Measurements from ENCODE around the gene ANOS1.

Gene ANOS1

GRCh38 chrX:8717354-8717753 is 14.6 kb downstream of the ANOS1 start:
- no peak for DNase-seq

DNA sequence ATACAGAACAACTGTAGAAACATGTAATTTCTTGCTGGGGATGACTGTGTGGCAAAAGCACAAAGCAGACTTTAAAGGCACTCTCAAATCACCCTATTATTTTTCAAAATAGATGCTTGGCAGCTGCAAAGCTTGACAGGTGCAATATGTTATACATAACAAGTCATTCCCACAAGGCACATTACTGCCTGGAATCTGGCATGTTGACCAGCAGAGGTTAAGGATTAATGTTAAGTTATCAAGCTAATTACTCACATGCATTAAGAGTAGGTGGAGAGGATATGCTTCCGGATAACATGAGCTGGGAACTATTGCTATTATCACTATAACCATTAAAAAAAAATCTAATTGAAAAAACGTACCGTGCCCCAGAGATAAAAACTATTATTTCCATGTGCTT is 17.8 kb downstream of the ANOS1 start:
- DNase-seq, result no peak

GRCh38 chrX:8711401-8711800 is 20.5 kb downstream of the ANOS1 start:
- DNase-seq, result no peak

DNA sequence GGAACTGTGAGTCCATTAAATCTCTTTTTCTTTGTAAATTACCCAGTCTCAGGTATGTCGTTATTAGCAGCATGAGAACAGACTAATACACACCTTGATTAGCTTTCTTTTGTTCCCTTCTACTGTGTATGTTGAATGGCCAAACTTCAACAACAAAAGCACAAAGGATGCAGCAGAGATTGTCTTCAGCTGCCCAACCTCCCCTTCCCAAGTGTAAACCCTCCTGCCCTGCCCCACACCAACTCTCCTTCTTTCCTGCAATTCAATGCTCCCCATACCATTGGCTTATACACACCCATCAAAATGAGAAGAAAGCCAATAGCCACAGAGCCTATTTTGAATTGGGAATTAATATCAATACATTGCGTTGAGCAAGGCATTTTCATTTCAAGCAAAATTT is 27.8 kb downstream of the ANOS1 start:
- DNase-seq, result no peak

- DNase-seq, result no peak
Measured at GRCh38 chrX:8692871-8693270, 39.1 kb downstream of the ANOS1 start.

- DNase-seq, result no peak
Measured at GRCh38 chrX:8689473-8689872, 42.5 kb downstream of the ANOS1 start.

DNA sequence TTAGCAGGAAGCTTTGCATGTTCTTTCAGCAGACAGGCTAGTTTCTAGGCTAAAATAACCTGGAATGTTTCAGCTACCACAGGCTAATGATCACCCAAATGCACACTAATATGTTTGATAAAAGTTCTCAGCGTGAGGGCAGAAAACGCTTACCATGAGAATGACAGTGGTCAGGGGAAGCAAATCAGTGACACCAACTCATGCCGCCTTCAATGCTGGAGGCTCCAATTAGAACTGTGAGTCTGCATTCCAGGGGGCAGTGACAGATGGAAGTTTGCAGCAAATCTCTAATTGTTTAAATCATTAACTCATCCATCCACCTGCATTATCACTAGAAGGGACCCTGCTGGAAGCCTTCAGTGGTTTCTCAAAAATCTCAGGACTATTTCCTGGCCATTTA is 43.2 kb downstream of the ANOS1 start:
- no peak for DNase-seq

- DNase-seq, result no peak
Measured at GRCh38 chrX:8684201-8684965, 47.6 kb downstream of the ANOS1 start.

DNA sequence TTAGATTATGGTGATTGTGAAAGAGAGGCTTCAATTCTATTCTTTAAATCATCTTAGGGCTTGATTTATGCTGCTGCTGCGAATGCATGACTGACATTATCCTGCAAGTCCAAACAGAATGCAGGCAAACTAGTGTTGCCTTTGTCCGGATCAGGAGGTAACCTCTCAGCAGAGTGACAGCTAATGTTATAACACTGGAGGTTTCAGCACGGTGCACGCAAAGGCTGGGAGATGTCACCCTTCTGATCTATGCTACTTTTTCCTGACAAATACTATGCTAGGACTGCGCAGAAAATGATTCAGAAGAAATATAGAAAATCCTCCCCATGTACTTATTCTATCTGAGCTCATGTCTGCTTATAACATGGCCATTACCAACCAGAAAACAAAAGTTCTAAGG is 48.2 kb downstream of the ANOS1 start:
- no peak for DNase-seq

DNA sequence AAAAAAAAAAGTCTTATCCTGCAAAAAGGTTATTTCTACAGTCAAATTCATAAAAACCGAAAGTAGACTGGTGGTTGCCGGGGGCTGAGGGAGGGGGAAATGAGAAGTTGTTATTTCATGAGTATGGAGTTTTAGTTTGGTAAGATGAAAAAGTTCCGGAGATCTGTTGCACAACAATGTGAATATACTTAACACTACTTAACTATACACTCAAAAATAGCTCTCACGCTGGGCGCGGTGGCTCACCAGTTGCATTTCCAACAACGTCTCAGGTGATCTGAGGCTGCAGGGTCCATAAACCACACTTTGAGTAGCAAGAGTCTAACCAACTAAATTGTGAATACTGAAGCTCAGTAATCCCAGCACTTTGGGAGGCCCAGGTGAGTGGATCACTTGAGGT is 52.4 kb downstream of the ANOS1 start:
- DNase-seq, result no peak

DNA sequence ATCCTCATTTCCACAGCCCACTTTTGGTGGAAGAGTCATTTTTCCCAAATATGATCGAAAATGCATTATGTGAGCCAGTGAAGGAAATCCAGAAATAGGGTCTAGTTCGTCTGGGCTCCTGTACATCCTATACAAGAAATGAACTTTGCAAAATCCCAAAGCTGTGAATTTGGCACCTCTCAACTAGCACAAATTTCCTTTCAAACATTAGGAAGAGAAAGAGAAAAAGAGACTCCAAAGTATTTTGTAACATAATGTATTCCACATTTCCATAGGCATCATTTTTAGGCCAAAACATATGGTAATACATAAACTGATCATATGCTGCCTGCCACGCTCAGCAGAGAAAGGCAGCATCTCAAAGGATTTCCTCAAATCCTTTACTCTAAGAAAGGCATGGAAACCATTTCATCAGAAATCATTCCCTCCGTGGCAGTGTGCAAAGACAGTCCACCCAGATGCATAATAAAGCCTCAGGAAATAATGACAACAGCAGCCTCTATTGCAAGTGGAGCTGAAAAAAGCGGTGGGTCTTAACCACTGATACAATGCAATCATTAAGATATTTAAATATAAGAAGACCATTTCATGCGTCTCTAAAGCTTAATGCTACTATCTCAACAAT is 56.8 kb downstream of the ANOS1 start:
- no peak for DNase-seq

GRCh38 chrX:8673201-8673600 is 58.7 kb downstream of the ANOS1 start:
- no peak for DNase-seq

DNA sequence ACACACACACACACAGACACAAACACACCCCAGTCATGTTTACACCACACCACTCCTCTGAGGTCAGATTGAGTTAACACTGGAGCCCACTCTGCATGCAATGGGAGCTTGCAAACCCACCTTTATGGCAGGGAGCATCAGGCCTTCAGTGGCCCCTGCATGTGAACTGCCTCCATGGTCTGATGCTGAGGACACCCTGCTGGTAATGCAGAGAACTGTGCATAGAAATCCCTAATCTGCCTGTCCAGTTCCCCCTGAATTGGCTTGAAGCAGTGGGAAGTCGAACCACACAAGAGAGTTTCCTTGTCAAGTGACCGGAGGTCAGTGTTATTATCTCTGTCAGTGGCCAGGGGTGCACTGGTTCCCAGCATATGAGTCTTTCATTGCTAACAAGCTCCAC is 59.8 kb downstream of the ANOS1 start:
- DNase-seq, result no peak

DNA sequence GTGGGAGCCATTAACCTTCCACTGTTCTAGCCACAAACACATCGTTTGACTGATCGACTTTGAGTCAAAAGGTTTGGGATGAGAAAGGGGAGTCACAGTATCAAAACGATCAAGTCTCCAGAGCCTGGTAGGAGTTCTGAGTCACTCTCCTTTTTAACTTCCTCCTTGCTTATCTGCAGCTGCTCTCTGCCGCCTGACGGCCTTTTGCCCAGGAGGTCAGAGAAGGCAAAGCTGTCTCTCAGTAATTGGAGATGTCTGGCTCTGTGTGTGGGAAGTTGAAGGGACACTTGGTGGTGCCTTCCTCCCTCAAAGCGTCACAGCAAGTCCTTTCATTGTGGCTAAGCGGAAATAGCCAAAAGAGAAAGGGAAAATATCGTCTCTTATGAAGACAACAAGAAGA is 63.1 kb downstream of the ANOS1 start:
- DNase-seq, result no peak

DNA sequence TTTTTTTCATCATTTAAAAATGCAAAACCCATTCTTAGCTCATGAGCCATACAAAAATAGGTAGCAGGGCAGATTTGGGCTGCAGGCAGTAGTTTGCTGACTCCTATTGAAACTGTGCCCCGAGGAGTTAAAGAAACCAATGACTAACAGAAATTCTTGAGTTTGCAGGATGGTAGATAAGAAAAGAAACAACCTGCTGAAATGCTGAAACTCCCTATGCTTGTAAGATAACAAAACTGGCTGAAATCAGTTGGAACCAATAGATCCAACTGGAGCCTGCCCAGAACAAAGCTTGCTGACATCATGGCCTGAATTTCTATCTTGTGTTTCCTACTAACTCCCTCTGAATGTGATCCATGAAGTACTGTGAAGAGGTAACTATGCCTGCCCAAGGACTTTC is 68.6 kb downstream of the ANOS1 start:
- no peak for DNase-seq

- DNase-seq, result no peak
Measured at GRCh38 chrX:8657883-8658282, 74.1 kb downstream of the ANOS1 start.

GRCh38 chrX:8653956-8654355 is 78.0 kb downstream of the ANOS1 start:
- no peak for DNase-seq

DNA sequence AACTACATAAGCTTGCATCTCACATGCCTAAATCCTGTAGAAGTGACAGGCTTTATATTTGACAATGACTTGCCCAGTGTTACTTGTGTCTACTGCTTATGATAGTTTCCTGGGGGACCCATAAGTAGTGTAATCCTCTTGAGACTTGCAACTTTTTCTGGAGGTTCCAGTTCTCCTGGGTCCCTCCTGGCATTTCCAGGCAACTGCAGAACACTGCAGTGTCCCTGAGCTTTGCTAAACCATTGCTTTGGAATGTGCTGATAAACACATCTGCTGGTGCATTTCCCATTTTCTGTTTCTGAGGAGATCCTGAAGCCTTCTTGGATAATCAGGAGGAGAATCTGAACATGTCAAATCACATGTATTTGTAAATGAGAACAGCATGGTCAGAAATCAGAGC is 82.0 kb downstream of the ANOS1 start:
- DNase-seq, result no peak

DNA sequence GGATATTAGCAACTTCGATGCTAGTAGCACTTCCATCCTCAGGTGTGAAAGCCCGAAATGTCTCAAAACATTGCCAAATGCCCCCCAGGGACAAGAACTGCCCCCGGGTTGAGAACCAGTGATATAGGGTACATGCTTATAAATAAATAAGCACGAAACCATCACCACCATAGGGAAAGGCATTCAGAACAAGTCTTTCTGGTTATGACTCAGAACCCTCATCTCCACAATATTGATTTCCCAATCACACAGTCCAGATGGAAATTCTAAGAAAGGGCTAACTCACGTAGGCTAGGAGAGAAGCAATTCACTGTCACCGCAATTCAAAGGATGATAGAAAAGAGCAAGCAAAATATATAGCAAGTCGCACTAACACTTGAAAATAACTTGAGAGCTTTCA is 84.8 kb downstream of the ANOS1 start:
- DNase-seq, result no peak

GRCh38 chrX:8639949-8640475 is 91.9 kb downstream of the ANOS1 start:
- DNase-seq, result no peak

GRCh38 chrX:8636497-8636896 is 95.4 kb downstream of the ANOS1 start:
- no peak for DNase-seq

- no peak for DNase-seq
Measured at GRCh38 chrX:8635812-8636211, 96.1 kb downstream of the ANOS1 start.

DNA sequence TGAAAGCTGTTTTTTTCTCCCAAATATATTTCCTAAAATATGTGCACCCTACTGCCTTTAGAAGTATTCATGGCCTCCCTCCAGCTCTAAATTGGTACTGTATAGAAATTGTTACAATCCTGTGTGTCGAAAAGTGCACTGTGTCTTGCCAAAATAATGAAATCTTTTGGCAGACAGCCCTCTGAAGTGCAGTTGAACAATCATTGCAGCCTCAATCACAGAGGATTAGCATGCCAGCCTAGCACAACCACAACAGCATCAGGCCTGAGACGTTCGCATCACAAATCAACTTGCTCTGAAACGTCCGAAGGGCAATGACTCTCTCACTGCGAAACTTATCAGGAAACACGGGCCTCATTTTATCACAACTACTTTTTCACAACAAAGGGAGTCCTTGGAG is 99.0 kb downstream of the ANOS1 start:
- DNase-seq, result no peak

DNA sequence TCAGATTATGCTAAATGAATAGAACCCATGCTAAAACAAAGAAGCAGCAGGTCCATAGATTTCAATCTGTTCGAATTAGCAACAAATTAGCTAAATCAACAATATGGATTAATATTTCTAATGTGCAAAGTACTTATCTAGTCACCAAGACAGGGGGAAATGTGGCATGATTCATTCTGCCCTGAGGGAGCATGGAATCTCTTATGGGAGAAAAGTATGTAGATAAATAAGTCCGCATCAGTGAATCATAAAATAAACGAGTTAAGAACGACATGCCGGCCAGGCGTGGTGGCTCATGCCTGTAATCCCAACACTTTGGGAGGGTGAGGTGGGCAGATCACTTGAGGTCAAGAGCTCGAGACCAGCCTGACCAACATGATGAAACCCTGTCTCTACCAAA is 102.1 kb downstream of the ANOS1 start:
- DNase-seq, result no peak

- no peak for DNase-seq
Measured at GRCh38 chrX:8627796-8628195, 104.1 kb downstream of the ANOS1 start.

All from activated CD4-positive, alpha-beta T cell treated with anti-CD3 and anti-CD28 coated beads, Interleukin-2, amount 50 U/mL, for 4 hours (primary cell).